Esophagus squamous epithelium (tissue), 4 donors: Measurements from ENCODE around the gene ALDH1L1.

ENCODE experiments used
- CTCF ChIP-seq, 6 experiments: fragments of 450-650 bp in 4 of 6; fragments of 200-600 bp in 2 of 6; sonication (generic) in 2 of 6; IDR thresholded peaks; one replicate each; pipeline ENCODE4 v1.5.1; 2016 to 2019; ENCODE audit warnings: antibody characterized with exemption in 6 of 6, mild to moderate bottlenecking in 4 of 6, moderate library complexity in 4 of 6
- POLR2A ChIP-seq, 4 donors: fragments of 450-650 bp; IDR thresholded peaks; one replicate each; pipeline ENCODE4 v1.6.1; 2017; ENCODE audit warnings: antibody characterized with exemption in 4 of 4, mild to moderate bottlenecking in 4 of 4, moderate library complexity in 3 of 4

- TF ChIP-seq CTCF (IDR thresholded peaks at IDR 0.05) (no peak), POLR2A (IDR thresholded peaks at IDR 0.05) (no peak)
Measured at GRCh38 chr3:126117212-126117611, 63.2 kb downstream of the ALDH1L1 start.
